ENCODE results near the gene MAN1A1. TPM values are rescaled to one million over a fixed set of nuclear protein-coding genes. Genes with fewer than 3 reads are reported as not detected.

MAN1A1 gene
- total and polyA plus RNA-seq, 11 donors: 5.6 to 30.6 (median 12.6) TPM

DNA sequence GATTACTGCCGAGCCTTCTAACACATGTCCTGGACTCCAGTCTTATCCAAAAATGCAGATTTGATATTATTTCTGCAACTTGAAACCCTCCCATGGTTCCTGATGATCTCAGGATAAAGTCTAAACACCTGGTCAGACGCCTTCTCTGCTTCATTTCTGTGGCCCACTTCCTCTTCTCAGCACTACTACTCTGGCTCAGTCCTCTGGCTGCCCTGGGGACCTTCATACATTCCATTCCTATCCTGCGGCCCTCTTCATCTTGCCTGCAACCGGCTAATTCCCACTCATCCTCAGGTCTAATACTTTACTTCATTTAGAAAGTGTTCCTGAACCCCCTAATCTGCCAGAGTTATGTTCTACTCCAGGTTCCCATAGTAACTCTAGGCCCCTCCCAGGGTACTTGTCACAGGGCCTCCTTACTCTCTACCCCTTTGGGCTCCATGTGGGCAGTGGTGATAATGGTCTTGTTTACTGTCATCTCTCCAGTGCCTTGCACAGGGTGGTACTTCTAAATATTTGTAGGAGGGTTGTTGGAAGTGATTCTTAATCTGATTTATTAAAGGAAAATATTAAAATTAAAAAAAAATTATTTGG lies 18.9 kb downstream of the MAN1A1 start:
- peaks cover 0 to 21% (median 0%) of the 10 kb centered on the region in 9 donors for H3K36me3 ChIP-seq
- H3K27ac ChIP-seq: no peak overlapping the region
- DNase-seq (no peak), ATAC-seq (no peak)
- H3K4me3 ChIP-seq: no peak overlapping the region
- 87 to 94% (median 91%) methylated on average over 4 of the region's 4 CpGs for WGBS, 4 donors
- no peaks in the 10 kb centered on the region for H3K9me3 ChIP-seq
- intact Hi-C loops (cut with DNase I): no loop called here
- no peaks in the 10 kb centered on the region for H3K27me3 ChIP-seq
- TF ChIP-seq, protein P1, sequence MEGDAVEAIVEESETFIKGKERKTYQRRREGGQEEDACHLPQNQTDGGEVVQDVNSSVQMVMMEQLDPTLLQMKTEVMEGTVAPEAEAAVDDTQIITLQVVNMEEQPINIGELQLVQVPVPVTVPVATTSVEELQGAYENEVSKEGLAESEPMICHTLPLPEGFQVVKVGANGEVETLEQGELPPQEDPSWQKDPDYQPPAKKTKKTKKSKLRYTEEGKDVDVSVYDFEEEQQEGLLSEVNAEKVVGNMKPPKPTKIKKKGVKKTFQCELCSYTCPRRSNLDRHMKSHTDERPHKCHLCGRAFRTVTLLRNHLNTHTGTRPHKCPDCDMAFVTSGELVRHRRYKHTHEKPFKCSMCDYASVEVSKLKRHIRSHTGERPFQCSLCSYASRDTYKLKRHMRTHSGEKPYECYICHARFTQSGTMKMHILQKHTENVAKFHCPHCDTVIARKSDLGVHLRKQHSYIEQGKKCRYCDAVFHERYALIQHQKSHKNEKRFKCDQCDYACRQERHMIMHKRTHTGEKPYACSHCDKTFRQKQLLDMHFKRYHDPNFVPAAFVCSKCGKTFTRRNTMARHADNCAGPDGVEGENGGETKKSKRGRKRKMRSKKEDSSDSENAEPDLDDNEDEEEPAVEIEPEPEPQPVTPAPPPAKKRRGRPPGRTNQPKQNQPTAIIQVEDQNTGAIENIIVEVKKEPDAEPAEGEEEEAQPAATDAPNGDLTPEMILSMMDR (IDR thresholded peaks at IDR 0.05): no peak
- no peak for TF ChIP-seq POLR2A (IDR thresholded peaks at IDR 0.05)
- peaks cover 0 to 37% (median 14%) of the 10 kb centered on the region in 12 donors for H3K4me1 ChIP-seq

- Histone ChIP-seq H3K36me3 (peaks cover 0 to 22% (median 0%) of the 10 kb centered on the region in 9 donors), H3K27me3 (no peaks in the 10 kb centered on the region), H3K9me3 (no peaks in the 10 kb centered on the region), H3K4me1 (peaks cover 0 to 32% (median 9%) of the 10 kb centered on the region in 12 donors), H3K4me3 (no peak overlapping the region), H3K27ac (no peak overlapping the region)
- TF ChIP-seq, protein P1 (IDR thresholded peaks at IDR 0.05): no peak
- TF ChIP-seq POLR2A (IDR thresholded peaks at IDR 0.05): no peak
- intact Hi-C loops (cut with DNase I): no loop called here
- DNase-seq (no peak), ATAC-seq (no peak)
Observed at GRCh38 chr6:119329794-119330180, 19.8 kb downstream of the MAN1A1 start.

GRCh38 chr6:119328892-119329793 lies 20.4 kb downstream of the MAN1A1 start:
- no peaks in the 10 kb centered on the region for H3K9me3 ChIP-seq
- H3K4me1 ChIP-seq: peaks cover 0 to 30% (median 4%) of the 10 kb centered on the region in 12 donors
- H3K4me3 ChIP-seq: no peak overlapping the region
- no peak for DNase-seq
- TF ChIP-seq, protein P1 (IDR thresholded peaks at IDR 0.05): no peak
- TF ChIP-seq POLR2A (IDR thresholded peaks at IDR 0.05): no peak
- intact Hi-C loops (cut with DNase I): no loop called here
- WGBS, 4 donors: 87 to 100% (median 92%) methylated on average over 4 of the region's 4 CpGs
- H3K27me3 ChIP-seq: no peaks in the 10 kb centered on the region
- H3K27ac ChIP-seq: no peak overlapping the region
- H3K36me3 ChIP-seq: peaks cover 0 to 22% (median 0%) of the 10 kb centered on the region in 9 donors
- ATAC-seq: no peak

DNA sequence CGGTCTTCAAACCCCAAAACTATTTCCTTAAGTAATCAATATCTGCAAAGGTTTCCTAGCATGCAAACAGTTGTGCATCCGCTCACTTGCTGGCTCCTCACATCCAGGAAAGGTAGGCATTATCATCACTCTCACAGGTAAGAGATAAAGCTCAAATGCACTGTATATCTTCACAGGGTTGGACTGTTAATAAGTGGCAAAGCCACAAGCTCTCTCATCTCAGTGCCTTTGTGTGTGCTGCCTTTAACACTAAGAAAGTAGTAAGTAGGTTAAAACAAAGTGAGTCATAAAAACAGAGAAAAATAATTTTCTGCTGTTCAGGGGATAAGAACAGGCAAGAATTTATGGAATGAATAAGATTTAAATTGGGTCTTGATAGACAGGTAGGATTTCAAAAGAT lies 21.3 kb downstream of the MAN1A1 start:
- Histone ChIP-seq H3K9me3 (no peaks in the 10 kb centered on the region), H3K4me3 (no peak overlapping the region), H3K27me3 (no peaks in the 10 kb centered on the region), H3K4me1 (peaks cover 0 to 21% (median 0%) of the 10 kb centered on the region in 12 donors), H3K36me3 (peaks cover 0 to 22% (median 0%) of the 10 kb centered on the region in 9 donors), H3K27ac (no peak overlapping the region)
- WGBS, 4 donors: 50 to 98% (median 82%) methylated on average over 2 of the region's 2 CpGs
- no peak for ATAC-seq
- intact Hi-C loops (cut with DNase I): no loop called here
- TF ChIP-seq, protein P1 (IDR thresholded peaks at IDR 0.05): no peak
- no peak for TF ChIP-seq POLR2A (IDR thresholded peaks at IDR 0.05)
- no peak for DNase-seq
